ENCODE measurements around the gene CTTNBP2. TPM values are rescaled to one million over a fixed set of nuclear protein-coding genes. Genes with fewer than 3 reads are reported as not detected.

Gene CTTNBP2
- total and polyA plus RNA-seq, 2 of the 13 experiments (the other 11 are each of a cell fraction or from before 2014, with no cell fraction given): not detected

DNA sequence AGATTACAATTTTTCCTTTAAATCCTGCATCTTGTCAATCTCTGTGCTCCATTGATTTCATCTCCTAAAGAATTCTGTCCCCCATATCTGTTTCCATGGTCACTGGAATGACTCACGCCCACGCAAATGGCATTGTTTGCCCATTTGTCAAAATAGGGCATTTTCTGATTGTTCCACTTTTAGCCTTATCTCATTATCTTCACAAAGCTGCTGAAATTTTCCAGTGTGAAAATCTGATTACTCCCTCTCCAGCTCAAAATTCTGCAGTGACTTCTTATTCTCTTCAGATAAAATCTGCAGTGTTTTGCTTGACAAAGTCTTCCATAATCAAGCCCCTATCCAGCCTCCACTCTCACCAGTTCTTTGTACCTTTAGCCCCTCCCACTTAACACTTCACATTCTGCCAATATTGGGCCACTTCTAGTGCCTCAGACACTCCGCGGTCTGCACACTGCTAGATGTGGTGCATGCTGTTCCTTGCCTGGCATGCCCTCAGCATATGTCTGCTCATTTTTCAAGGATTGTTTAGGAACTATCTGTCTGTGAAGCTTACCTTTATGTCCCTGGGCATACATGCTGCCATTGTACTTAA lies 33.9 kb upstream of the CTTNBP2 start:
- 42% methylated on average over 4 of the region's 4 CpGs for WGBS (ENCODE audit: low lambda C conversion rate)
- Histone ChIP-seq H3K27me3 (ENCODE audit: control insufficient read depth in 1 of 2, insufficient read depth in 2 of 2, low read length in 2 of 2) (no peaks in the 10 kb centered on the region), H3K9me3 (ENCODE audit: low read length) (no peaks in the 10 kb centered on the region), H3K27ac (ENCODE audit: extremely low read length, insufficient read depth, low read length) (no peak overlapping the region), H2AFZ (ENCODE audit: low read length) (no peak overlapping the region), H3K36me3 (replicated peaks in 1 of 2; ENCODE audit: control insufficient read depth in 1 of 2, insufficient read depth in 2 of 2, low read length in 2 of 2) (no peaks in the 10 kb centered on the region), H3K4me3 (replicated peaks in 1 of 3; ENCODE audit: insufficient read depth in 1 of 3, low read depth in 2 of 3, low read length in 3 of 3) (no peak overlapping the region), H3K79me2 (ENCODE audit: insufficient read depth, low read length) (no peaks in the 10 kb centered on the region), H3K9ac (ENCODE audit: insufficient read depth, low read depth, low read length) (no peak overlapping the region), H4K20me1 (ENCODE audit: insufficient read depth, low read length) (no peaks in the 10 kb centered on the region), H3K4me2 (ENCODE audit: low read depth, low read length) (no peak overlapping the region), H3K4me1 (ENCODE audit: insufficient read depth, low read length) (no peaks in the 10 kb centered on the region)
- ChIA-PET CTCF (ENCODE audit: low intra/inter-chr PET ratio, low total read pairs) (no interaction called here), POLR2A (no interaction called here)
- no TSS peak for BruUV-seq (replicated peaks)
- FAIRE-seq (no peak), DNase-seq (ENCODE audit: low spot score) (no peak), ATAC-seq (no peak)
- in situ Hi-C loops (cut with HindIII; ENCODE audit: extremely low pct_ligation_motif_present, low pct_unique_long_range_greater_than_20kb): no loop called here
- intact Hi-C loops (cut with micrococcal nuclease; ENCODE audit: unreplicated experiment): no loop called here
- no peak for TF ChIP-seq ZNF10 (CRISPR knock-in tag; IDR thresholded peaks at IDR 0.05; ENCODE audit: borderline replicate concordance, low read depth)
- no peak for TF ChIP-seq ETV6 (CRISPR knock-in tag; conservative IDR thresholded peaks at IDR 0.05)
- no peak for TF ChIP-seq MBD4 (IDR thresholded peaks at IDR 0.05; ENCODE audit: borderline replicate concordance, low read length)
- TF ChIP-seq, protein P1, sequence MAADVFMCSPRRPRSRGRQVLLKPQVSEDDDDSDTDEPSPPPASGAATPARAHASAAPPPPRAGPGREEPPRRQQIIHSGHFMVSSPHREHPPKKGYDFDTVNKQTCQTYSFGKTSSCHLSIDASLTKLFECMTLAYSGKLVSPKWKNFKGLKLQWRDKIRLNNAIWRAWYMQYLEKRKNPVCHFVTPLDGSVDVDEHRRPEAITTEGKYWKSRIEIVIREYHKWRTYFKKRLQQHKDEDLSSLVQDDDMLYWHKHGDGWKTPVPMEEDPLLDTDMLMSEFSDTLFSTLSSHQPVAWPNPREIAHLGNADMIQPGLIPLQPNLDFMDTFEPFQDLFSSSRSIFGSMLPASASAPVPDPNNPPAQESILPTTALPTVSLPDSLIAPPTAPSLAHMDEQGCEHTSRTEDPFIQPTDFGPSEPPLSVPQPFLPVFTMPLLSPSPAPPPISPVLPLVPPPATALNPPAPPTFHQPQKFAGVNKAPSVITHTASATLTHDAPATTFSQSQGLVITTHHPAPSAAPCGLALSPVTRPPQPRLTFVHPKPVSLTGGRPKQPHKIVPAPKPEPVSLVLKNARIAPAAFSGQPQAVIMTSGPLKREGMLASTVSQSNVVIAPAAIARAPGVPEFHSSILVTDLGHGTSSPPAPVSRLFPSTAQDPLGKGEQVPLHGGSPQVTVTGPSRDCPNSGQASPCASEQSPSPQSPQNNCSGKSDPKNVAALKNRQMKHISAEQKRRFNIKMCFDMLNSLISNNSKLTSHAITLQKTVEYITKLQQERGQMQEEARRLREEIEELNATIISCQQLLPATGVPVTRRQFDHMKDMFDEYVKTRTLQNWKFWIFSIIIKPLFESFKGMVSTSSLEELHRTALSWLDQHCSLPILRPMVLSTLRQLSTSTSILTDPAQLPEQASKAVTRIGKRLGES (CRISPR knock-in tag; IDR thresholded peaks at IDR 0.05; ENCODE audit: borderline replicate concordance): no peak
- TF ChIP-seq, protein P2, sequence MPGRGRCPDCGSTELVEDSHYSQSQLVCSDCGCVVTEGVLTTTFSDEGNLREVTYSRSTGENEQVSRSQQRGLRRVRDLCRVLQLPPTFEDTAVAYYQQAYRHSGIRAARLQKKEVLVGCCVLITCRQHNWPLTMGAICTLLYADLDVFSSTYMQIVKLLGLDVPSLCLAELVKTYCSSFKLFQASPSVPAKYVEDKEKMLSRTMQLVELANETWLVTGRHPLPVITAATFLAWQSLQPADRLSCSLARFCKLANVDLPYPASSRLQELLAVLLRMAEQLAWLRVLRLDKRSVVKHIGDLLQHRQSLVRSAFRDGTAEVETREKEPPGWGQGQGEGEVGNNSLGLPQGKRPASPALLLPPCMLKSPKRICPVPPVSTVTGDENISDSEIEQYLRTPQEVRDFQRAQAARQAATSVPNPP (CRISPR knock-in tag; IDR thresholded peaks at IDR 0.05): no peak
- TF ChIP-seq SNRNP70 (IDR thresholded peaks at IDR 0.05; ENCODE audit: low read depth, low read length): no peak
- TF ChIP-seq, protein P3, sequence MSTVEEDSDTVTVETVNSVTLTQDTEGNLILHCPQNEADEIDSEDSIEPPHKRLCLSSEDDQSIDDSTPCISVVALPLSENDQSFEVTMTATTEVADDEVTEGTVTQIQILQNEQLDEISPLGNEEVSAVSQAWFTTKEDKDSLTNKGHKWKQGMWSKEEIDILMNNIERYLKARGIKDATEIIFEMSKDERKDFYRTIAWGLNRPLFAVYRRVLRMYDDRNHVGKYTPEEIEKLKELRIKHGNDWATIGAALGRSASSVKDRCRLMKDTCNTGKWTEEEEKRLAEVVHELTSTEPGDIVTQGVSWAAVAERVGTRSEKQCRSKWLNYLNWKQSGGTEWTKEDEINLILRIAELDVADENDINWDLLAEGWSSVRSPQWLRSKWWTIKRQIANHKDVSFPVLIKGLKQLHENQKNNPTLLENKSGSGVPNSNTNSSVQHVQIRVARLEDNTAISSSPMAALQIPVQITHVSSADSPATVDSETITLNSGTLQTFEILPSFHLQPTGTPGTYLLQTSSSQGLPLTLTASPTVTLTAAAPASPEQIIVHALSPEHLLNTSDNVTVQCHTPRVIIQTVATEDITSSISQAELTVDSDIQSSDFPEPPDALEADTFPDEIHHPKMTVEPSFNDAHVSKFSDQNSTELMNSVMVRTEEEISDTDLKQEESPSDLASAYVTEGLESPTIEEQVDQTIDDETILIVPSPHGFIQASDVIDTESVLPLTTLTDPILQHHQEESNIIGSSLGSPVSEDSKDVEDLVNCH (CRISPR knock-in tag; IDR thresholded peaks at IDR 0.05): no peak
- TF ChIP-seq FOXA1 (IDR thresholded peaks at IDR 0.05): no peak
- no peak for TF ChIP-seq FOXA1 (CRISPR knock-in tag; IDR thresholded peaks at IDR 0.05)
- no peak for TF ChIP-seq ESRRA (CRISPR knock-in tag; IDR thresholded peaks at IDR 0.05; ENCODE audit: low read depth)
- no peak for TF ChIP-seq ARHGAP35 (CRISPR knock-in tag; IDR thresholded peaks at IDR 0.05; ENCODE audit: borderline replicate concordance)
- TF ChIP-seq ZNF136 (CRISPR knock-in tag; IDR thresholded peaks at IDR 0.05; ENCODE audit: low read depth): no peak
- no peak for TF ChIP-seq HNF4A (CRISPR knock-in tag; IDR thresholded peaks at IDR 0.05)
- TF ChIP-seq, protein P4, sequence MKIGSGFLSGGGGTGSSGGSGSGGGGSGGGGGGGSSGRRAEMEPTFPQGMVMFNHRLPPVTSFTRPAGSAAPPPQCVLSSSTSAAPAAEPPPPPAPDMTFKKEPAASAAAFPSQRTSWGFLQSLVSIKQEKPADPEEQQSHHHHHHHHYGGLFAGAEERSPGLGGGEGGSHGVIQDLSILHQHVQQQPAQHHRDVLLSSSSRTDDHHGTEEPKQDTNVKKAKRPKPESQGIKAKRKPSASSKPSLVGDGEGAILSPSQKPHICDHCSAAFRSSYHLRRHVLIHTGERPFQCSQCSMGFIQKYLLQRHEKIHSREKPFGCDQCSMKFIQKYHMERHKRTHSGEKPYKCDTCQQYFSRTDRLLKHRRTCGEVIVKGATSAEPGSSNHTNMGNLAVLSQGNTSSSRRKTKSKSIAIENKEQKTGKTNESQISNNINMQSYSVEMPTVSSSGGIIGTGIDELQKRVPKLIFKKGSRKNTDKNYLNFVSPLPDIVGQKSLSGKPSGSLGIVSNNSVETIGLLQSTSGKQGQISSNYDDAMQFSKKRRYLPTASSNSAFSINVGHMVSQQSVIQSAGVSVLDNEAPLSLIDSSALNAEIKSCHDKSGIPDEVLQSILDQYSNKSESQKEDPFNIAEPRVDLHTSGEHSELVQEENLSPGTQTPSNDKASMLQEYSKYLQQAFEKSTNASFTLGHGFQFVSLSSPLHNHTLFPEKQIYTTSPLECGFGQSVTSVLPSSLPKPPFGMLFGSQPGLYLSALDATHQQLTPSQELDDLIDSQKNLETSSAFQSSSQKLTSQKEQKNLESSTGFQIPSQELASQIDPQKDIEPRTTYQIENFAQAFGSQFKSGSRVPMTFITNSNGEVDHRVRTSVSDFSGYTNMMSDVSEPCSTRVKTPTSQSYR (CRISPR knock-in tag; IDR thresholded peaks at IDR 0.05; ENCODE audit: borderline replicate concordance): no peak
- TF ChIP-seq ZSCAN25 (CRISPR knock-in tag; IDR thresholded peaks at IDR 0.05): no peak

Measured in HepG2 (cell line).